ENCODE data around the gene SPG11. TPM values are rescaled to one million over a fixed set of nuclear protein-coding genes. Genes with fewer than 3 reads are reported as not detected.

SPG11 gene
- total and polyA plus RNA-seq, 9 of the 15 experiments (the other 6 are each of a cell fraction or from before 2014, with no cell fraction given): 23.3 to 71.2 (median 45.6) TPM

GRCh38 chr15:44542596-44542995, 120.9 kb downstream of the SPG11 start (continued):
- no peak for TF ChIP-seq SFPQ (IDR thresholded peaks at IDR 0.05; ENCODE audit: low read depth, low read length)
- peak; percentile 41; the same call in 1 of the 2 replicates for TF ChIP-seq ZNF592 (IDR thresholded peaks at IDR 0.05)
- TF ChIP-seq ARID1B (IDR thresholded peaks at IDR 0.05): peak; percentile 38; the same call in 1 of the 2 replicates

All from K562 (cell line).